ENCODE data around the gene ATG3.
"Not testable (repeated sequence)": the region's sequence is repeated elsewhere in the genome, so short reads cannot be mapped to it uniquely, and the experiment has no call there.

ATG3 gene

GRCh38 chr3:112561734-112562529, at the start of gene ATG3, which contains the start of gene SLC35A5:
Gene ATG3 (minus strand): TSS chr3:112561962. CDS start chr3:112561528, 434 bp downstream.
Gene SLC35A5 (plus strand): TSS chr3:112562045. CDS start chr3:112563404, 1,359 bp downstream.
- ATAC-seq: peak; percentile 89

DNA sequence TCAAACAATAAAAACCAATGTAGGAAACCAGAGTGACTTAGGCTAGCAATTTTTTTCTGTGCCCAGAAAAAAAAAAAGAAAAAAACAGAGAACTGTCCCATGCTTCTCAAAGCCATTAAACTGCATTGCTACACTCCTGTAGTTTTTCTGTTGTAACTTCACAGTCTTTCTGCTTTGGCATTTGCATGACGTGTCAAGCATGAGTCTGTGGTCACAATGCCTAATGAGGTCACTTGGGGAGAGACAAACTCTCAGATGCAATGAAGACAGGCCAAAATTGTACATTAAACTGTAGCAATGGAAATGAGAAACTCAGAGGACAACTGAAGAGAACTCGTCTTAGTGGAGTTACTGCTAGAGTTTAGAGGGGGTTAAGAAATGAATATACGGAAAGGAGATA, 48.4 kb upstream of the ATG3 start:
- no peak for DNase-seq
- no peak for ATAC-seq

More at GRCh38 chr3:112561734-112562529, at the start of gene ATG3, which contains the start of gene SLC35A5:
- peak; percentile 99 for DNase-seq

- DNase-seq: no peak
- no peak for ATAC-seq
Measured at GRCh38 chr3:112607863-112608262, 46.1 kb upstream of the ATG3 start.

DNA sequence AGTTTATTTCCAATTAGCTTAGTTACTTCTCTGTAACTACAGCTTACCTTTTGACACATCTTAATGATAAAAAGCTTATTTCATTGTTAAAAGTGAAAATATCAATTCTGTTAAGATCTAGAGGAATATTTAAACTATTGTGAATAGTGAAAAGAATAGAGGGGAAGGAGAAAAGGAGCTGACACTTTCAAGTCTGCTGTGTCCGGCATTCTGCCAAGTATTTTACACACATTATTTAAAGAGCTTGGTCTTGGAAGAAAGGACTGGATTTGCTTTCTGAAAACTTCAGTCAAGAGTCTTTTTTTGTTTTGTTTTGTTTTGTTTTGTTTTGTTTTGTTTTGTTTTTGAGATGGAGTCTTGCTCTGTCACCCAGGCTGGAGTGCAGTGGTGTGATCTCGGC, 44.3 kb upstream of the ATG3 start:
- no peak for ATAC-seq
- DNase-seq: no peak

DNA sequence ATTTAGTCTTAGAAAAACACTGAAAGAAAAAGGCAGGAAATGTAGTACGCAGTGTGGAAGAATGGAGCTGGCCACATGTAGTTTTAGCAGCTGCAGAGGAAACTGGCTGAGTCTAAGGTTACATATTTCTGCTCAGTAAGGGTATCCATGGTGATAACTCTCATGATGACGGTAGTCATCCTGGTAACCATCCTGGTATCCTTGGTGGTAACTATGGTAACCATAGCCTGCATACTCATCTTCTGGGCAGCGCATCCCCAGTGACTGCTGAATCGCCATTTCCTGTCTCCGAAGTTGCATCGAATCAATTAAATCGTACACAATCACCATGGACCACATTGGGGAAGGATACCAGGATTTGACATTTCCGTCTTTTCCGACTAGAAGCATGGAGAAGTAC, 43.5 kb upstream of the ATG3 start:
- DNase-seq: no peak
- ATAC-seq: peak; percentile 40

GRCh38 chr3:112604536-112604935, 42.8 kb upstream of the ATG3 start:
- no peak for ATAC-seq
- no peak for DNase-seq

DNA sequence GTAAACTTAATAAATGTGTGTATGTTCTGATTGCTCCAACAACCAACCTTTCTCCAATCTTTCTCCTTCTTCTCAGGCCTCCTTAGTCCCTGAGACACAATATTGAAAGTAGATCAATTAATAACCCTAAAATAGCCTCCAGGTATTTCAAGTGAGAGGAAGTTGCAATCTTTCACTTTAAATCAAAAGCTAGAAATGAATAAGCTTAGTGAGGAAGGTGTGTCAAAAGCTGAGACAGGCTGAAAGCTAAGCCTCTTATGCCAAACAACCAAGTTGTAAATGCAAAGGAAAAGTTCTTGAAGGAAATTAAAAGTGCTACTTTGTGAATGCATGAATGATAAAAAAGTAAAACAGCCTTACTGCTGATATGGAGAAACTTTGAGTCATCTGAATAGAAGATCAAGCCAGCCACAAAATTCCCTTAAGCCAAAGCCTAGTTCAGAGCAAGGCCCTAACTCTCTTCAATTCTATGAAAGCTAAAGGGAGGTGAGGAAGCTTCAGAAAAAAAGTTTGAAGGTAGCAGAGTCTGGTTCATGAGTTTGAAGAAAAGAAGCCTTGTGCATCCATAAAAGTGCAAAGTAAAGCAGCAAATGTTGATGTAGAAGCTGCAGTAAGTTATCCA, 40.6 kb upstream of the ATG3 start:
- DNase-seq (no peak), ATAC-seq (no peak)

DNA sequence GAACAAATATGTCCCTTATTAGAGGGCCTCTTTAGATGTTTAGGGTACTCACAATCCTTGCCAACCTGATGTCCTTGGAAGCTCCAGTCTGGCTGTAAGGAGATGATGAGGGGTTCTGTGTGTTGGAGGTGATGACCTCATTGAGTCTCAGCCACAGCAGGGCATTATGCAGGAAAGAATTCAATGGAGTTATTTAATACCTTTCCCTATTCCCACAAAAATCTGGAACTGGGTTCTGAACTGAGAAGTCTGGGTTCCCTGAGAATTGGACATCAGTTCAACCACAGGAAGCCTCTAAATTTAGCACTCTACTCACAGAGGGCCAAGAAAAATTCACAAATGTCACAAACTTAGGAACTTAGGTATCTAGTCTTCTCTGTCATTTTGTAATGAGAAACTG, 37.0 kb upstream of the ATG3 start:
- ATAC-seq (no peak), DNase-seq (no peak)

GRCh38 chr3:112597945-112598344, 36.2 kb upstream of the ATG3 start:
- ATAC-seq: no peak
- DNase-seq: no peak

GRCh38 chr3:112594856-112595255, 33.1 kb upstream of the ATG3 start:
- no peak for ATAC-seq
- DNase-seq: no peak

DNA sequence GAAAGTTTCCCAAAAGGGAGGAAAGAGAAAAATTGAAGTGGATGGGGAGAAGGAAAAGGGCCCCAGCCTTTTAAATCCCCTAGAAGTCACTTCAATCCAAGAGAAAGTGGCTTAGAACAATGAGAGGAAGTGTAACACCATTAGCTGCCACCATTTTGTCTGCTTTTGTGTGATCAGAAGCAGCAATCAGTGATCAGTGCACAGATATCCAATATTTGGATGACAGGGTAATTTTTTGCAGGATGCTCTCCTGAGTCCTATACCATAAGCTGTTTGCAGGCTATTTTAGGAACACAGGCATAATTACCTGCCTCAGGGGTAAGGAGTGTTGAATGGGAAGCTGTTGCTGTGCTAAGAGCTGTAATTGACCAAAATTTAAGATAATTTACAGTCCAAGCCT, 31.5 kb upstream of the ATG3 start:
- DNase-seq (no peak), ATAC-seq (no peak)

GRCh38 chr3:112587336-112587735, 25.6 kb upstream of the ATG3 start:
- DNase-seq (no peak), ATAC-seq (no peak)

DNA sequence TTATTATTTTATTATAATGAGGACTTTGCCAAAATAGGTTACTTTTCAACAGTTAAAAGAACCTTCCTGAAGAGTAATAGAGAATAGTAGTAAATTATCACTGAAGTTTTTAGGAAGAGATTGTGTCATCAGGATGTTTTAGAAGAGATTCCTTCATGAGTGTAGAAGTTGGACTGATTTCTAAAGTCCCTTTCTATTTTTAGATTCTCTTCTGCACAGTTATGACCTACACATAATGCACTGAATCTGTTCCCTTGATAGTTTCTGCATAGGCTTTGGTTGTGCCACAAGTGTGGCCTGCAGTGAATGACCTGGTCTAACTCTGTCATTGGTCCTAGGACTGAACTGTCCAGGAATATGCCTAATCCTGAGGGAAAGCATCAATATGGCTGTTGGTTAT, 24.0 kb upstream of the ATG3 start:
- DNase-seq: no peak

GRCh38 chr3:112583105-112583504, 21.3 kb upstream of the ATG3 start:
- ATAC-seq (no peak), DNase-seq (no peak)

More for the DNA sequence above, 24.0 kb upstream of the ATG3 start:
- ATAC-seq: no peak

DNA sequence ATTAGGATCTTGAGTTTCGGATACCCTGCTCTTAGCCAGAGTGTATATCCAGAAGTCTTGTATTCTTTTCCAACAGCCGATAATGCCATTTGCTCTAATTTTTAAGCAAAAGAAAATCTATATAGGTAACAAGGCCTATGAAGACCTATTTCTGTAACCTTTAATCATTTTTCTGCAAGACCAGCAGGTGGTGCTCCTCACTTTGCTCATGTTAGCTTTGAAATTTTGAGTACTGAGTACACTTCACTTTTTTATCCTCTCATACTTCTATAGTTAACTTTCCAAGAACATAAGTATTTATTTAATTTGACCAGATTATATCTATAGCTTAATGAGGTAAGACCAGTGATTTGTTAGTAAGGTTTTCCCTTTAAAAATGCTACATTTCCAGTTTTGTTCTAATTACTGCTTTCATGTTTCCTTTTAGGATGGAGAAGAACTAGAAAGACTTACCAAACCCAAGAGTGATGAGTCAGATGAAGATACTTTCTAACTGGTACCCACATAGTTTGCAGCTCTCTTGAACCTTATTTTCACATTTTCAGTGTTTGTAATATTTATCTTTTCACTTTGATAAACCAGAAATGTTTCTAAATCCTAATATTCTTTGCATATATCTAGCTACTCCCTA, 20.6 kb upstream of the ATG3 start:
- DNase-seq: peak; percentile 27
- ATAC-seq: no peak

GRCh38 chr3:112579697-112580096, 17.9 kb upstream of the ATG3 start:
- ATAC-seq: no peak
- DNase-seq: no peak

- DNase-seq (no peak), ATAC-seq (no peak)
Measured at GRCh38 chr3:112579232-112579631, 17.5 kb upstream of the ATG3 start.

GRCh38 chr3:112572701-112573100, 10.9 kb upstream of the ATG3 start:
- no peak for DNase-seq
- no peak for ATAC-seq

- DNase-seq: no peak
- no peak for ATAC-seq
Measured at GRCh38 chr3:112569265-112569664, 7.5 kb upstream of the ATG3 start.

- ATAC-seq (no peak), DNase-seq (no peak)
Measured at GRCh38 chr3:112568642-112569041, 6.9 kb upstream of the ATG3 start.

- no peak for DNase-seq
- no peak for ATAC-seq
Measured at GRCh38 chr3:112564940-112565305, 3.2 kb upstream of the ATG3 start.

DNA sequence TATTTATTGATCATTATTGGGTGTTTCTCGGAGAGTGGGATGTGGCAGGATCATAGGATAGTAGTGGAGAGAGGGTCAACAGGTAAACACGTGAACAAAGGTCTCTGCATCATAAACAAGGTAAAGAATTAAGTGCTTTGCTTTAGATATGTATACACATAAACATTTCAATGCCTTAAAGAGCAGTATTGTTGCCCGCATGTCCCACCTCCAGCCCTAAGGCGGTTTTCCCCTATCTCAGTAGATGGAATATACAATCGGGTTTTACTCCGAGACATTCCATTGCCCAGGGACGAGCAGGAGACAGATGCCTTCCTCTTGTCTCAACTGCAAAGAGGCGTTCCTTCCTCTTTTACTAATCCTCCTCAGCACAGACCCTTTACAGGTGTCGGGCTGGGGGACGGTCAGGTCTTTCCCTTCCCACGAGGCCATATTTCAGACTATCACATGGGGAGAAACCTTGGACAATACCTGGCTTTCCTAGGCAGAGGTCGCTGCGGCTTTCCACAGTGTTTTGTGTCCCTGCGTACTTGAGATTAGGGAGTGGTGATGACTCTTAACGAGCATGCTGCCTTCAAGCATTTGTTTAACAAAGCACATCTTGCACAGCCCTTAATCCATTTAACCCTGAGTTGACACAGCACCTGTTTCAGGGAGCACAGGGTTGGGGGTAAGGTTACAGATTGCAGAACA, 2.6 kb upstream of the ATG3 start:
- ATAC-seq, DNase-seq: not testable (repeated sequence)

DNA sequence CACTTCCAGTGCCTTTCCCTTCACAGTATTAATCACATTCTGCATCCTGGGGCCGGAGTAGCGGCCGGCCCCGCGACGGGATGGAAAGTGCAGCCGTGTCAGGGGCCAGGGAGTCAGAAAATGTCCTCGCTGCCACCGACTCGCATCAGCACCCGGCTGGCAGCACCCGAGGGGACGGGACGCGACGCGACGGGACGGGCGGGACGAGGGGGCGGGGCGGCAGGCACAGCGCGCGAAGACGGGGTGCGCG, 353 bp downstream of the ATG3 start:
- ATAC-seq (peak; percentile 62), DNase-seq (peak; percentile 85)

All from stimulated activated naive CD8-positive, alpha-beta T cell treated with anti-CD3 and anti-CD28 coated beads, Interleukin-15, Interleukin-2, amounts not matched to agents 100 U/mL and 50 U/mL, for 24 hours (primary cell).